Putamen (tissue), 1 donor: Measurements from ENCODE around the gene OTUD1.
A peak's percentile ranks its signal among the peaks of the same experiment; 100 is the strongest.

ENCODE experiments used
- DNase-seq: peaks from one replicate; pipeline ENCODE4 v3.0.0-alpha.2; 2016; ENCODE audit warnings: low spot score

OTUD1 gene

GRCh38 chr10:23421397-23421796 is 17.5 kb upstream of the OTUD1 start:
- no peak for DNase-seq

DNA sequence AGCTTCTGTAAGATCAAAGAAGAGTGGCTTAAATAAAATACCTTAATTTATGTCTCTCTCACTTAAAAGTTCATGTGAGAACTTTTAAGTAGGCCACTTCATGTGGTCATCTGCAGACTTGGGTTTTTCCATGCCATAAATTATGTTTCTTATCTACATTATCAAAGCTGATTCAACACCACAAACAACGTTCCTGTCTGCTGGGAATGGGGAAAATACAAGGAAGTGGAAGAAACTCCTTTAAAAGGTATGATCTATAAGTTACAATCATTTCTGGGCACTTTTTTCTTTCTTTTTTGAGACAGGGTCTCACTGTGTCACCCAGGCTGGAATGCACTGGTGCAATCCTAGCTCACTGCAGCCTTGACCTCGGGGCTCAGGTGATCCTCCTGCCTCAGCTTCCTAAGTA is 16.9 kb upstream of the OTUD1 start:
- no peak for DNase-seq

GRCh38 chr10:23432166-23432565 is 6.7 kb upstream of the OTUD1 start:
- no peak for DNase-seq

DNA sequence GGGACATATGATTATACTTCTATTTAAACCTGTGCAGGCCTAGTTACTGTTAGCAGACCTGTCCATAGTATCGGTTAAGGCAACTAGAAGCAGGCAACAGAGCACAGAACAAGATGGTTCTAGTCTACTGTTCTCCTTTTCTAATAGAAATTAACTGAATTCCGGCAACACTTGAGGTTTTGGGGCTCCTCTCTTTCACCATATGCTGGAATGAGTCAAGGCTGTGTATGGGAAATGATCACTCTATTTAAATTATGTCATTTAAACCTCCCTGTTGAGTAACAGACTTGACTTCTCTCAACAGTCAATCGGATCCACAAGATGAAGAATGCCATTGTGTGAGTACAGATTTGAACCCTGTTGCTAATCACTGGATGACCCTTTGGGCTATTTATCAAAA is 6.2 kb upstream of the OTUD1 start:
- no peak for DNase-seq

DNA sequence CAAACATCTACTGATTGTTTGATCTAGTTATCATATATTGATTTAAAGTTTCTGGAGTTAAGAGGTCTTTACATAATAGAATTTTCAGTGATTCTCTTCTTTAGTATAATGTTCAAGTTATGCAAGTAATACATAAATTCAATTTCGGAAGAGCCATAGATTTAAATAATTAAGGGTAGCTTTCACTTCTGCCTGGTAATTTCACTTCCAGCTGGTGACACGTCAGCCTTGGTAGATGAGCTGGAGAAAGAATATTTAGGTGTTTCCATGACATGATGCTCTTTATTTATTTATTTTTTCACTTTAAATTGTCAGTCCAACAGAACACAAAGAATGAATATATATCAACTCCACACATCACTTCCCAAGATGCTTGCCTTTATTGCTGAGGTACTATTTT is 5.2 kb upstream of the OTUD1 start:
- DNase-seq = no peak

DNA sequence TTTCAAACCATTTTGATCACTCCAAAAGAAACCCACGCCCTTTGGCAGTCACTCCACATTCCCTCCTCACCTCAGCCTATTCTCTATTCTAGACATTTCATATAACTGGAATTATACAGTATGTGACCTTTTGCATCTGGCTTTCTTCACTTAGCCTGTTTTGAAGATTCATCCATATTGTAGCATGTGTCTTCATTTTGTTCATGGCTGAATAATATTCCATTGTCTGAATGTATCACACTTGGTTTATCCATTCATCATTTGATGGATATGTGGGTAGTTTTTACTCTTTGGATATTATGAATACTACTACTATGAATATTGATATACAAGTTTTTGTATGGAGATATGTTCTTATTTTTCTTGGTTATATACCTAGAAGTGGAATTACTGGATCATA is 3.5 kb upstream of the OTUD1 start:
- no peak for DNase-seq

GRCh38 chr10:23436983-23437382 is 1.9 kb upstream of the OTUD1 start:
- DNase-seq = no peak

DNA sequence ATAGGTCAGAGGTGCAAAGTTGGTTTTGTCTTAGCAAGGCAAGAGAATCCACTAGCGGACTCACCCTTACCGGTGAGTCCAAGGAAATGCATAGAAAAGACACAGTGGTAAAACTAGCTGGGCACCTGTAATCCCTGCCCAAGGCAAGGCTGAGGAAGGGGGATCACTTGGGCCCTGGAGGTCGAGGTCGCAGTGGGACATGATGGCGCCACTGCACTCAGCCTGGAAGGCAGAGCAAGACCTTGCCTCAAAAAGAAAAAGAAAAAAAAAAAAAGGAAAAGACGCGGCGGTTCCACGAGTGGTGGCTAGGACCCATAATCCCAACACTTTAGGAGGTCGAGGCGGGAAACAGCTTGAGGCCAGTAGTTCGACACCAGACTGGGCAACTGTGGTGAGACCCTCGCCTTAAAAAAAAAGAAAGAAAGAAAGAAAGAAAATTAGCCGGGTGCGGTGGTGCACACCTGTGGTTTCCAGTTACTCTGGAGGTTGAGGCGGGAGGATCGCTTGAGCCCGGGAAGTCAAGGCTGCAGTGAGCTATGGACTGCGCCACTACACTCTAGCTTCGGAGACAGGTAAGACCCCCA is 820 bp upstream of the OTUD1 start:
- no peak for DNase-seq

GRCh38 chr10:23439452-23439960 is 631 bp downstream of the OTUD1 start:
- no peak for DNase-seq

DNA sequence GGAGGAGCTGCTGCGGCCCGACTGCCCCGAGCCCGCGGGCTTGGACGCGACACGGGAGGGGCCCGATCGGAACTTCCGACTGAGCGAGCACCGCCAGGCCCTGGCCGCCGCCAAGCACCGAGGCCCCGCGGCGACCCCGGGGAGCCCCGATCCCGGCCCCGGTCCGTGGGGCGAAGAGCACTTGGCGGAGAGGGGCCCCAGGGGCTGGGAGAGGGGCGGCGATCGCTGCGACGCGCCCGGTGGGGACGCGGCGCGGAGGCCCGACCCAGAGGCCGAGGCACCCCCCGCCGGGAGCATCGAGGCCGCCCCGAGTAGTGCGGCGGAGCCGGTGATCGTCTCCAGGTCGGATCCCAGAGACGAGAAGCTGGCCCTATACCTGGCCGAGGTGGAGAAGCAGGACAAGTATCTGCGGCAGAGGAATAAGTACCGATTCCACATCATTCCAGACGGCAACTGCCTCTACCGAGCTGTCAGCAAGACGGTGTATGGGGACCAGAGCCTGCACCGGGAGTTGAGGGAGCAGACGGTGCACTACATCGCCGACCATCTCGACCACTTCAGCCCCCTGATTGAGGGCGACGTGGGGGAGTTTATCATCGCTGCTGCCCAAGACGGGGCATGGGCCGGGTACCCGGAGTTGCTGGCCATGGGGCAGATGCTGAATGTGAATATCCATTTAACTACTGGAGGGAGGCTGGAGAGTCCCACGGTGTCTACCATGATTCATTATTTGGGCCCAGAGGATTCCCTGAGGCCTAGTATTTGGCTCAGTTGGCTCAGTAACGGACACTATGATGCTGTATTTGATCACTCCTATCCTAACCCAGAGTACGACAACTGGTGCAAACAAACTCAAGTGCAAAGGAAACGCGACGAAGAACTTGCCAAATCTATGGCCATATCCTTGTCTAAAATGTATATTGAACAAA is 1.4 kb downstream of the OTUD1 start:
- DNase-seq = peak; percentile 18

- no peak for DNase-seq
These were observed 2.4 kb downstream of the OTUD1 start for GRCh38 chr10:23441251-23441650.

DNA sequence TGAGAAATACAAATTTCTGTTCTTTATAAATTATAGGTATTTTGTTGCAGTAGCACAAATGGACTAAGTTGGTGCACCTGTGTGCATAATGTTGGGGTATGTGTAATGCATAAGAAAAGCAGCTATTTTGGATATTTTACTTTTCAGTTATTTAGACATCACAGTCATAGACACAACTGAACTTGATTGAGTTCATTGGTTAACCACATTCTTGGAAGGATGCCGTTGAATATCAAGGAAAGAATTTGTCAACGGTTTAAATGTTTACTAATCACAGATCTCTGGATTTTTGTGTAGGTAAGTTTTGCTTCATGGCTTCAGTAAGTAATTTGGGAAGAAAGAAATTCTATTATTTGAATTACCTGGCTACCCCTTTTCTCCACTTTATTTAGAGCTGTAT is 4.1 kb downstream of the OTUD1 start:
- no peak for DNase-seq

- DNase-seq = no peak
These were observed 6.7 kb downstream of the OTUD1 start for GRCh38 chr10:23445591-23445990.

DNA sequence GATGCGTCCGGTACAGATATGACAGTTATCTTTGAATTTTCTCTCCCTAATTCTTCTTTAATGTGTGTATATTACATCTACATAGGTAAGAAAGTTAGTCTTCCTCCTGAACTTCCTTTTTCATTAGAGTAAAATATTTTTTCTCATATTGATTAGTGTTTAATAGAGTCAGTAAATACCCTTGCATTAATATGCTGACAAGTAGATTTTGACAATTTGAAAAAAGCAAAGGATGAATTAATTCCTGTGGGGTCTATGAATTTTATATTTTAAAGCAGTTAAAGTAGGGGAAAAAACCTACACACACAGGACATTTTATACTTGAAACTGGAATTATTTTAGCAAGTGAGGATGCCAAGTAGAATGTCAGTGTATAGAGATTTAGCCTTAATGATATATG is 9.4 kb downstream of the OTUD1 start:
- no peak for DNase-seq

GRCh38 chr10:23448802-23449570 is 10.1 kb downstream of the OTUD1 start:
- DNase-seq = peak; percentile 19

GRCh38 chr10:23452033-23452655 is 13.3 kb downstream of the OTUD1 start:
- DNase-seq = no peak

DNA sequence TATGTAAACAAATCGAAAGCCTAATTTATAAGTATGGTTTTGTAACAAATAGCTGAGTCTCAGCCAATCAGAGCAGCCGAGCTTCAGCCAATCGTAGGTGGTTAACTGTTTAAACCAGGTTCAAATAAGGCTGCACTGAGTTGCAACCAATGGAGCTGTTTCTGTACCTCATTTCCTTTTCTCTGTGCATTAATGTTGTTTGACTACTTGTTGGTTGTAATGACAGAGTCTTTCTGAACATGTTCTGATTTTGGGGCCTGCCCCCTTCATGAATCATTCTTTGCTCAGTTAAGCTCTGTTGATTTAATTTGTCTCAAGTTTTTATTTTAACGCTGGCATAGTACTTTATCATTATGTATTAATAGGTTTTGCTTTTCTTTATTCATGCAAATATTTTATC is 14.6 kb downstream of the OTUD1 start:
- DNase-seq = no peak

GRCh38 chr10:23457632-23458417 is 18.9 kb downstream of the OTUD1 start:
- DNase-seq = no peak

DNA sequence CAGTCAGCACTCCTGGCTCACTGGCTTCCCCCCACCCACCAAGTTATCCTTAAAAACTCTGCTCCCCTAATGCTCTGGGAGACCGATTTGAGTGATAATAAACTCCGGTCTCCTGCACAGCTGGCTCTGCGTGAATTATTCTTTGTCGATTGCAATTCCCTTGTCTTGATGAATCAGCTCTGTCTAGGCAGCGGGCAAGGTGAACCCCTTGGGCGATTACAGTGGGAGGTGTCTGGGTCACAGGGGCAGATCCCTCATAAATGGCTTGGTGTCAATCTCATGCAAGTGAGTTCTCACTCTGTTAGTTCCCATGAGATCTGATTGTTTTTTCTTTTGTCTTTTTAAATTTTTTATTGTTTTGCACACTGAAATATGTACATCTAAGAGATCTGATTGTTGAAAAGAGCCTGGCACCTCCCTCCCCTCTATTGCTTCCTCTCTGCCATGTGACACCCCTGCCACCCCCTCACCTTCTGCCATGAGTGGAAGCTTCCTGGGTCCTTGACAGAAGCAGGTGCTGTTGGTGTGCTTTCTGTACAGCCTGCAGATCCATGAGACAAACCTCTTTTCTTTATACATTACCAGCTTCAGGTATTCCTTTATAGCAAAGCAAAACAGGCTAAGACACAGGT is 20.5 kb downstream of the OTUD1 start:
- no peak for DNase-seq

- DNase-seq = no peak
These were observed 22.7 kb downstream of the OTUD1 start for GRCh38 chr10:23461557-23461956.

- DNase-seq = no peak
These were observed 28.1 kb downstream of the OTUD1 start for GRCh38 chr10:23467012-23467411.
